Liver (tissue), 3 donors: ENCODE data around the gene C1GALT1C1L.

ENCODE experiments used
- ATF3 ChIP-seq: IDR thresholded peaks from 2 replicates; pipeline ENCODE4 v1.6.1; 2016; ENCODE audit warnings: antibody characterized with exemption
- CTCF ChIP-seq: fragments of 150-350 bp; IDR thresholded peaks from 2 replicates; pipeline ENCODE4 v1.5.1; 2017; ENCODE audit warnings: improper control_type of control experiment, low read depth, low read length; ENCODE audit not compliant: missing input control
- EGR1 ChIP-seq, 2 donors: IDR thresholded peaks; 2 replicates each; pipeline ENCODE4 v1.6.1; 2016 to 2018; ENCODE audit warnings: antibody characterized with exemption in 2 of 2, low read depth in 2 of 2
- NR2F2 ChIP-seq: IDR thresholded peaks from 2 replicates; pipeline ENCODE4 v1.6.1; 2016; ENCODE audit warnings: antibody characterized with exemption
- RXRA ChIP-seq, 2 donors: IDR thresholded peaks; 2 replicates each; pipeline ENCODE4 v1.6.1; 2017 to 2018; ENCODE audit warnings: antibody characterized with exemption in 2 of 2, mild to moderate bottlenecking in 1 of 2
- SP1 ChIP-seq: IDR thresholded peaks from 2 replicates; pipeline ENCODE4 v1.6.1; 2018; ENCODE audit warnings: antibody characterized with exemption, mild to moderate bottlenecking
- TAF1 ChIP-seq: conservative IDR thresholded peaks from 2 replicates; pipeline ENCODE4 v1.6.1; 2016; ENCODE audit warnings: antibody characterized with exemption, mild to moderate bottlenecking
- YY1 ChIP-seq: IDR thresholded peaks from 2 replicates; pipeline ENCODE4 v1.6.1; 2016; ENCODE audit warnings: antibody characterized with exemption, mild to moderate bottlenecking
- TF ChIP-seq, protein P1 (sequence below): IDR thresholded peaks from 2 replicates; pipeline ENCODE4 v1.6.1; 2016; ENCODE audit warnings: antibody characterized with exemption, mild to moderate bottlenecking
- TF ChIP-seq, protein P2 (sequence below): IDR thresholded peaks from 2 replicates; pipeline ENCODE4 v1.6.1; 2016; ENCODE audit warnings: antibody characterized with exemption
- donor health status: healthy.
- donor health status: healthy.

- TF ChIP-seq TAF1 (no peak), CTCF (no peak), ATF3 (no peak), RXRA (IDR thresholded peaks at IDR 0.05) (no peak), EGR1 (IDR thresholded peaks at IDR 0.05; ENCODE audit: low read depth in 2 of 2) (no peak), NR2F2 (no peak), YY1 (no peak), SP1 (no peak)
- TF ChIP-seq, protein P1, sequence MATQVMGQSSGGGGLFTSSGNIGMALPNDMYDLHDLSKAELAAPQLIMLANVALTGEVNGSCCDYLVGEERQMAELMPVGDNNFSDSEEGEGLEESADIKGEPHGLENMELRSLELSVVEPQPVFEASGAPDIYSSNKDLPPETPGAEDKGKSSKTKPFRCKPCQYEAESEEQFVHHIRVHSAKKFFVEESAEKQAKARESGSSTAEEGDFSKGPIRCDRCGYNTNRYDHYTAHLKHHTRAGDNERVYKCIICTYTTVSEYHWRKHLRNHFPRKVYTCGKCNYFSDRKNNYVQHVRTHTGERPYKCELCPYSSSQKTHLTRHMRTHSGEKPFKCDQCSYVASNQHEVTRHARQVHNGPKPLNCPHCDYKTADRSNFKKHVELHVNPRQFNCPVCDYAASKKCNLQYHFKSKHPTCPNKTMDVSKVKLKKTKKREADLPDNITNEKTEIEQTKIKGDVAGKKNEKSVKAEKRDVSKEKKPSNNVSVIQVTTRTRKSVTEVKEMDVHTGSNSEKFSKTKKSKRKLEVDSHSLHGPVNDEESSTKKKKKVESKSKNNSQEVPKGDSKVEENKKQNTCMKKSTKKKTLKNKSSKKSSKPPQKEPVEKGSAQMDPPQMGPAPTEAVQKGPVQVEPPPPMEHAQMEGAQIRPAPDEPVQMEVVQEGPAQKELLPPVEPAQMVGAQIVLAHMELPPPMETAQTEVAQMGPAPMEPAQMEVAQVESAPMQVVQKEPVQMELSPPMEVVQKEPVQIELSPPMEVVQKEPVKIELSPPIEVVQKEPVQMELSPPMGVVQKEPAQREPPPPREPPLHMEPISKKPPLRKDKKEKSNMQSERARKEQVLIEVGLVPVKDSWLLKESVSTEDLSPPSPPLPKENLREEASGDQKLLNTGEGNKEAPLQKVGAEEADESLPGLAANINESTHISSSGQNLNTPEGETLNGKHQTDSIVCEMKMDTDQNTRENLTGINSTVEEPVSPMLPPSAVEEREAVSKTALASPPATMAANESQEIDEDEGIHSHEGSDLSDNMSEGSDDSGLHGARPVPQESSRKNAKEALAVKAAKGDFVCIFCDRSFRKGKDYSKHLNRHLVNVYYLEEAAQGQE: no peak
- TF ChIP-seq, protein P2, sequence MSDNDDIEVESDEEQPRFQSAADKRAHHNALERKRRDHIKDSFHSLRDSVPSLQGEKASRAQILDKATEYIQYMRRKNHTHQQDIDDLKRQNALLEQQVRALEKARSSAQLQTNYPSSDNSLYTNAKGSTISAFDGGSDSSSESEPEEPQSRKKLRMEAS: no peak
Measured at GRCh38 chr2:43675646-43676321, 445 bp downstream of the C1GALT1C1L start.
